ENCODE data around the gene EXOC6.

- TF ChIP-seq TCF12 (IDR thresholded peaks at IDR 0.05; ENCODE audit: low read depth, low read length), result no peak
- TF ChIP-seq POLR2A (IDR thresholded peaks at IDR 0.05; ENCODE audit: low read depth, low read length), result no peak
- TF ChIP-seq ESRRA (IDR thresholded peaks at IDR 0.05; ENCODE audit: low read length), result no peak
- TF ChIP-seq YBX1 (IDR thresholded peaks at IDR 0.05), result no peak
- TF ChIP-seq FOXK2 (IDR thresholded peaks at IDR 0.05), result no peak
- TF ChIP-seq CREB1 (IDR thresholded peaks at IDR 0.05; ENCODE audit: low read depth), result no peak
- no peak for TF ChIP-seq MAX (IDR thresholded peaks at IDR 0.05; ENCODE audit: low read depth, low read length)
Measured at GRCh38 chr10:92801978-92802872, 46.1 kb upstream of the EXOC6 start.
